Hippocampal formation (tissue), 2 donors: ENCODE results near the gene PRKCSH.

Experiments used
- DNase-seq, 2 donors: peaks; one replicate each; lab custom pipeline; 2025; lab: John Stamatoyannopoulos, UW

Gene PRKCSH

DNA sequence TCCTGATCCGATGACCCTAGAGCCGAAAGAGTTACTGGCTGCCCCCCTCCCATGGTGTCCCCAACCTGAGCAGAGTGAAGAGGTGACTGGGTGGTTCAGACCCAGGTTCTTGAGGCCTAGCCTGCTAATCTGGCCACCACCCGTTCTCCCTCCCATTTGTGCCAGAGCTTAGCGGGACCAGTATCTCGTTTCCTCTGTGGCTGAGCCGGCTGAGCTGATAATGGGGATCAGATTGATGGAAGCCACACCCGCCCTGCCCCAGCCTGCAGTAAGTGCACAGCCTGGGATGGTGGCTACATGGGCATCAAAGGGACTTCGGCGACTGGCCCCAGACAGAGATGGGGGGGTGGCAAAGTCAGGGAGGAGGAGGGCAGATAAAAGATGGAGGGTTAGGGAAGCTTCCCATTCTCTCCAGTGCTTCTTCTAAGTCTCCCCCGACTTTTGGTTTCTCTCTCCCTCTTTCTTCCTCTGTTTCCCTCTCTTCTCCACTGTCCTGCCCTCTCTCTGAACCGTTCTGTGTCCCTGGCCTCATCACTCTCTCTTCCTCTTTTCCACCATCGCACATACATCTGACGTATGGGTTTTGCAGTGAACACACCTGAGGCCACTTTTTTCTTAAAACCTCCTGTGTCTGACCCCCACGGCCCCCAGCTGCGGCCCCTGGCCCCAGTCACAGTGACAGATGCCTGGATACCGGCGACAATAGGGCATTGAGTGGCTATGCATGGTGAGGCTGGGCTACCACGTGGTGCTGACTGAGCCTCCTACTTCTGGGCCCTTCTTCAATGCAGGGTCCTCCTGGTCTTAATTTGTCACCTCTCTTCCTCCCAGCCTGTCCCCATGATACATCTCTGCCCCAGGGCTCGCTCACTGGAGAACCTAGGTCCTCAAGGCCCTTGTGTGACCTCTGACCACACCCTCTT is 43.0 kb downstream of the PRKCSH start:
- peak in 1 of 2 donors; percentile 38 for DNase-seq

DNA sequence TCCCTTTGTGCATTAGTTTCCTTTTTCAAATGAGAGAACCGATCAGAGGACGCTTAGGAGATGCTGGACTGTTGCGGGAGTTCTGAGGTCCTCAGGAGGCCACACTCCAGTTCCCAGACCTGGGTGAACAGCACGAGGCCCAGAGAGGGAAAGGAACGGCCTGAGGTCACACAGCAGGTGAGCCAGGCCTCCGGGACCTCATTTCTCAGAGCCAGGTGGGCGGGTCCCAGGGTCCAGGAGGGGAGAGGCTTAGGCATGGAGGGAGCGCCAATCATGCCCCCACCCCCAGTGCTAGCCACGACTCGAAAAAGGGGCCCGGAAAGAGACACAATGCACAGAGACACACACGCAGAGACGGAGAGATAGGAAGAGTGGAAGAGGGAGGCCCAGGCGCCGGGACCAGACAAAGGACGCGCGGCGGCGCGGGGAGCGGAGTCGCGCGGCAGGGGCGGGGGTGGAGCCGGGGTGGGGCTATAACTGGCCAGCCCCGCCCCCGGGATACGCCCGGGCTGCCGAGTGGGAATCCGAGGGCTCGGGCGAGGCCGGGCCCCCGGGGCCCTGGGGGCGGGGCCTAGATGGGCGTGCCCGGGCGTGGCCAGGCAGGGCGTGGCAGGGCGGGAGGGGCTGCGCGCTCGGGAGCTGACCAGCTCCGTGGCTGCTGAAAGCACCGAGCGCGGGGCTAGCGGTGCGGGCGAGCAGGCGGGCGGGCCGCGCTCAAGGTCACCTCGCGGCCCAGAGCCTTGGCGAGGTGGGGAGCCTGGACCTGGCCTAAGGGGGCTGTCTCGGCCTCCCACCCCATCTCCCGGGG is 43.9 kb downstream of the PRKCSH start:
- peak; percentile 59 to 78 for DNase-seq

DNA sequence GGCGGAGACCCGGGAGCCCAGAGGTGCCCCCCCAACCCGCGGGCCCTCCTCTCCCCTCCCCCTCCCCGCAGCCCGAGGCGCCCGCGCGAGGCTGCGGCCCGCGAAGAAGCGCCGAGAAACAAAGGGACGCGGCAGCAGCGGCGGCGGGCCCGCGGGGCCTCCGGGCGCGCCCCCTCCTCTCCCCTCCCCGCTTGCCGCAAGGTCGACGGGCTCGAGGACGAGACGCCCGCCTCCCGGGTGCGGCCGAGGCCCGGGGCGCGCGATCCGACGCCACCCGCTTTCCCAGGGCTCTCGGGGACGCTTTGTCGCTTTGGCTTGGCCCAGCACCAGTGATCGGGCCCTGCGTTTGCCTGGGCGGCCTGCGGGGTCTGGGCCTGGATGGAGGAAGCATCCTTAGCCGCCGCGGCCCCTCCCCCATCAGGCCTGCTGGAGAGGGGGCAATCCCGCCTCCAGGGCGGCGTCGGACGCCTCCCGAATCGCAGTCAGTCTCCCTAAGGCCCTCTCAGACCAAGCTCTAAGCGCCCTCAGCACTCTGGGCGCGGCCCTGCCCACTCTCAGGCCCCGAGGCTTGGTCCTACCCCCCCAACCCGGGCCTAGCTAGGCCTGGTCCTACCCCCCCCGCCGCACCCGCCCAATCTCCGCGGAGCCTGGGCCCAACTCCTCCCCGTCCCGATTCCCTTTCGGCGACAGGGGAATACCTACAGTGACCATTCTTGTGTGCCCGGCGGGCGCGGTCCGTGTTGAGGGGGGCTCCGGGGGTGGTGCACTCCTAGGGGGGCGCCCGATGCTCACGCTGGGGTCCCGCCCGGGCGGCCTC is 44.7 kb downstream of the PRKCSH start:
- DNase-seq, result no peak

DNA sequence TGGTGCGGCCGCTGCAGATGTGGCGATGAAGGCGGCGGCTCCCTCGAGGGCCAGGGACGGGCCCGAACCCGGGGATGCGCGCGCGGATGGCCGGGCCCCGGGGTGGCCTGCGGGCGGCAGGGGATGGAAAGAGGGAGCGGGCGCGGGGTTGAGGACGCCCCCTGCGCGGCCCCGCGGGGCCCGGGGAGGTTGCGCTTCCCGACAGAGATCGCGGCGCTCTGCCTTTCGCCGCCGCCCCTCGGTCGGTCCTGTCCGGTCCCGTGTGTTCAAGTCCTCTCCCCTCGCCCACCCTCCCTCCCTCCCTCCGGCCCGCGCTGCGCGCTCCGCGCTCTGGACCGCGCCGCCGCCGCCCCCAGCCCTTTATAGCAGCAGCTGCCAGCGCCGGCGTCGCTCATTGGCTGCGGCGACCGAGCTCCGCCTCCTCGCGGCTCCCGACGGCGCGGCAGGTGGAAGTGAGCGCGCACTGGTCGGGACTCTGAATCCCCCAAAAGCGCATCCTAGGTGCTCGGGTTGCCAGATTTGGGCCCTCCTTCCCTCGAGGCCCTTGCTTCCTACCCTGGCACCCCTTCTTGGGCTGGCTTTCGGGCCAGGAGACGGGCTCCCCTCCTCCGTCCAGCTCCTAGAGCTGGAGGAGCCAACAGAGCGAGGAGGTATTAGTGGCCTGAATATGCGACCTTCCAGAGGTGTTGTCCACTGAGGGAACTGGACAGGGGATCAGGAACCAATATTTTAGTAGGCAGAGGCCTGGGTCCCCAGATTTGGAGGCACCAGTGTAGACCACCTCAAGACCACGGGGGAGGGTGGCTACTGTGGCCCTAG is 45.5 kb downstream of the PRKCSH start, which contains the start of gene ELAVL3:
TSS of gene ELAVL3 (minus strand) at position 332 of the 819 bp plus-strand sequence. CDS start 438 bp downstream, outside the sequence.
- peak; percentile 57 to 76 for DNase-seq

DNA sequence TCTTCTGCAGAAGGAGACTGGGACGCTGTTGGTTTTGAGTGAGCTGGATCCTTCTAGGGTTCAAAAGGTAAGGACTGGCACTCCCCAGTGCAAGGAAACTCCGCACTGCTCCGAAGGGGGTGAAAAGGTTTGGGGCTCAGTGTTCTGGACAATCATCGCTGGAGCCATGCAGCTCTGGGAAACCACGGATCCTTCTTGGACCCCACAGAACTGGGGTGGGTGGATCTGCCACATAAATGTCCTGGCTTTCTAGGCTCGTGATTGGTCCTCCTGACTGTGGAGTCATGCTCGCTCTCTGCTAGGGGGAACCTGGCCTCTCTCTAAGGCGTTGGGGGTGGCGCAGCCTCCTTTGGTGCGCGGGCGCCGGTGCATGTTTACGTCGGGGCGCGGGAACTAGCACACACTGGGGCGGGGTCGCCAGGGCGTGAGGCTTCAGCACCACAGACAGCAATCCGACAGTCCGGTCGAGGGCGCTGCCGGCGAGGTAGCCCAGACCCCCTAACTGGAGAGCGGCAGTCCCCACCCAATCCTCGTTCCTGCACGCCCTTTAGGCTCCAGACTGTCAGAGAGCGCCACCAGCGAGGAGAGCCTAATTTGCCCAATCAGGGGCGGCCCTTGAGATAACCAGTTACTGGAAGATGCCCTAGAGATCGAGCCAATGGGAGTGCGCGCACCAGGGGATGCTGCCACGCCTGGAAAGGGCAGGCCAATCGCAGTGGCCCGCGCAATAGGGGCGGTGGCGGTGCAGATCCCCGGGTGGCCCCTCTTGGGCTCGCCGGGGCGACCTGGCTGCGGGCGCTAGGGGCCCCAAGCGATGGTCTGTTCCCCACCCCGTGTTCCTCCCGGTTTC is 46.3 kb downstream of the PRKCSH start:
- peak; percentile 96 for DNase-seq

DNA sequence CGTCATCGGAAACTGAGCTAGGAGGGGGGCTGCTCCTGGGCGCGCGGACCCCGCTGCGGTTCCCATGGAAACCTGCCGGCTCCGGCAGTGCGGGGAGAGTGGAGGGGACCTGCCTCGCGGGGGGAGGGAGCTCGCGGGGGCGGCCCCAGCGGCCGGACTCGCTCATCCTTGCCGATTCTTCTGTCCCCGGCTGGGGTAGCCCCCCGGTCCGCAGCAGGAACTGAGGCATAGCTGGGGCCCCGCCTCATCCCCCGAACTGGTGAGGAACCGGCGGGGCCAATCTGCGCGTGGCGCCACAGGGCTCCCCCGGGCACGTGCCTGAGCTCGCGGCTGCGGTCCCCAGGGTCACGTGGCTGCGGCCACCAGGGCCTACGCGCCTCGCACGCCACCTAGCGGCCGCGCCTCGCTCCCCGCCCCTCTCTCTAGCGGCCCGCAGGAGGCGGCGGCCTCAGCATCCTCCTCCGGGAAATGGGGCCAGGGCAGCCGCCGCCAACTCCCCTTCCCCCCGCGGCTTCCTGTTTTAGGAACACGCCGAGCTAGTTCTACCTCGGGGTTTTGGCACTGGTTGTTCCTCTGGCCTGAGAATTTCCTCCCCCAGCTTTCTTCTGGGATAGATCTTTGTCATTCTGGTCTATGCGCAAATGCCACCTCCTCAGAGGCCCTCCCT is 47.1 kb downstream of the PRKCSH start:
- peak; percentile 69 to 89 for DNase-seq

DNA sequence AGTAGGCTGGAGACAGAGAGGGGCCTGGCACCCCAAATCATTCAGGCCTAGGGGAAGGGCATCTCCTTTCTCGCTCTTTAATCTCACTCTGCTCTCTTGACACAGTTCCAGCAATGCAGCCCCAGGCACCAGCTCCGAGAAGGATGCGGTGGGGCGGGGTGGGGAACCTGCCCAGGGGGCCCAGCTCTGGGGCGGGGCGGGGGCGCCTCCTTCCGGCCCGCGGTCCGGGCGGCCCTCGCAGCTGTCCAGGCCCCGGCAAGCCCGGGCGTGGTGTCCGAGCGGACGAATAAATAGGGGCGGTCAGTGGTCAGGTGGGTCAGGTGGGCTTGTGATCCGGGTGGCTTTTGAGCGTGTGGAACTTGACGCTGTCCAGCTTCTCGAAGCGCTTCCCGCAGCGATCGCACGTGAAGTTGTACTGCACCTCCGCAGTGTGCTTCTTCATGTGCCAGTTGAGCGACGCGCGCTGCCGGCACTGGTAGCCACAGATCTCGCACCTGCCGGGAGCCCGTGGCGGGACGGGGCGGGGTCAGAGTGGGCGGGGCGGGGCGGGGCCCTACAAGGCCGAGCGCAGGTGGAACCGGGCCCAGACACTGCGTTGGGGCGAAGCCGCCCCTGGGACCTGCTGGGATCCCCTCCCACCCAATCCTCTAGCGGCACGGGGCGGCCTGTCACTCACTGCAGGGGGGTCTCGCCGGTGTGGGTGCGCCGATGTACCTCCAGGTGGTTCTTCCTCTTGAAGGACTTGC is 48.1 kb downstream of the PRKCSH start:
- no peak for DNase-seq

DNA sequence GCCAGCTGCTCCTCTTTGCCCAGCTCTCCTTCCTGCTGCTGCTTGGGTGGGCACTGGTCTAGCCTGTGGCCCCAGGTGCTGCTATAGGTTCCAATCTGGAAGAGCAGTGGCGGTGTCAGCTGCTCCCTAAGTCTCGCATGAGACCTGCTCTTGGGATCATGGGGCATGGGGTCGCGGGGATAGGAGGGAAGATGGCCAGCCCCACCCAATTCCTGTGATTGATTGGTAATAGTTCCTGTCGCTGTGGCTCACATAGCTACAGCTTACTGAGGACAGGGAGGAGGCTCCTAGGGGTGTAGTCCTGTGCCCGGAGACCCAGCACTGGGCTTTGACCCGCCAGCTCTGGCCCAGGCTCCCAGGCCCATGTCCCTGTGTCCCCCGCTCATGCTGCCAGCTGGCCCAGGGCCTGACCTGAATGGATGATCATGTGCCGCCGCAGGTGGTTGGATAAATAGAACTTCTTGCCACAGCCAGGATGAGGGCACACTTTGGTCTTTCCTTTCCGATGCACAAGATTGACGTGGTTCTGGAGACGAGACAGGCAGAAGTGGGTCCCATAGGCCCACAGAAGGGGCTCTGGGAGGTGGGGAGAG is 49.9 kb downstream of the PRKCSH start:
- DNase-seq, result no peak

DNA sequence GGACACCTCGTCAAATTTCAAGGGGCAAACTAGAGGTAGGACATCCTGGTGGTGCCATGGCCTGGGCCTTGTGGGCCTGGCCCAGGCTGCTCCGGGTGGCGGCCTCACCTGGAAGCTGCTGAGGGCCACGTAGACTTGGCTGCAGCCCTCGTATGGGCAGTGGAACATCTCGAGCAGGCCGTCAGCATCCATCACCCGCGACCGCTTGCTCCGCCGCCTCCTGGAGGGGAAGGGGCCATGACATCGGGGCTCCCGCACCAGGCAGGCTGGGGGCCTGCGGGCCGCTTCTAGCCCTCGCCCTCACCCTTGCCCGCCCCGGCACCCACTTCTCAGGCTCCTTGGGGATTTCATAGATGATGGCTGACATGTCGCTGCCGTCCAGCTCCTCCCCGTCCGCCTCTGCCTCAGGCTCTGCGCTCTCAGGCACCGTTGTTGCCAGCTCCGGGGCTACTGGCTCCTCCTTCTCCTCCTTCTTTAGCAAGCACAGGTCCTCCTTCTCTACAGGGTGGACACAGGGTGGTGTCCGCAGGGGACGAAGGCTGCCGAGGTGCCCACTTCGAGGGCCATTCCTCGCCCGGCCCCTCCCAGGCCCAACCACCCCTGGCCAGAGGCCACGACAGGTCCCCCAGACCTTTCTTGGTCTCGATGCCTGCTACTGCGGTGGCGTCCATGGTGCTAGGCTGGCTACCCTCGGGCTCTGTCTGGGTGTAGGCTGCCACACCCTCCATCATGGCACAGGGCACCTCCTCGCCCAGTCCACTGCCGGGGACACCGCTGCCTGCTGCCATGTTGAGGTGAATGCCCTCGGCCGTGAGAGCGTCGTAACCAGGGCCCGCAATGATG is 51.4 kb downstream of the PRKCSH start:
- no peak for DNase-seq

DNA sequence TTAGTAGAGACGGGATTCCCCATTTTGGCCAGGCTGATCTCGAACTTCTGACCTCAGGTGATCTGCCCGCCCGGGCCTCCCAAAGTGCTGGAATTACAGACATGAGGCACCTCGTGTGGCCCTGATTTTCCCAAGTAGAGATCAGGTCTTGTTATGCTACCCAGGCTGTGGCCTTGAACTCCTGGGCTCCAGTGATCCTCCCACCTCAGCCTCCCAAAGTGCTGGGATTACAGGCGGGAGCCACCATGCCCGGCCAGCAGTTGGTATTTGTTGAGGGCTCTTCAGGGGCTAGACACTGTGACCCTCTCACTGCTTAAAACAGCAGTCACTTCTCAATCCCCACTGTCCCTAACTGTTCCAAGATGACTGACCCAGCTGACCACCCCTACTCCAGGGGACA is 53.9 kb downstream of the PRKCSH start:
- DNase-seq, result no peak

DNA sequence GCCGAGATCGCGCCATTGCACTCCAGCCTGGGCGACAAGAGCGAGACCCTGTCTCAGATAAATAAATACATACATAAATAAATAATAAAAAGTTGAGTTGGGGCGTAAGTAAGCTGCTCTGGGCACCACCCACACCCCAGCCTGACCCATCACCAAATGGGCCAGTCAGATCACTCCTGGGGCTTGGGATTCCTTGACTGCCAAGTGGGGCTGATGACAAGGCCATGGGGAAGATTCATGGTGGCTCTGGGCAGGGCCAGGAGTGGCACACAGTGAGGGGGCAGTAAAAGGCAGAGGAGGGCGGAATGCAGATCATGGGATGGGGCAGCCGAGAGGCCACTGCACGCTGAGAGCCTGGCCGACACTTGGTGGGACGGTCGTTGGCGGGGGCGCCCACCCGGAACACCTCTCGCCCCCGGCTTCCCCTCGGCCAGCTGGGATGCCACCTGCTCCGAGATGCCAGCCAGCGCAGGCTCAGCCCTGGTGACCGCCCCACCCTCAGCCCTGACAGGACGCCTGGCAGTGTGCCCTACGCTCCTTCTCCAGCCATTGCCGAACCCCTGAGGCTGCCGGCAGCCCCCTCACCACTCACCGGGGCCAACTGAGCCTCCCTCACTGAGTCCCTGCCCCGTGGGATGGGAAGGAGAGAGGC is 59.3 kb downstream of the PRKCSH start:
- no peak for DNase-seq

DNA sequence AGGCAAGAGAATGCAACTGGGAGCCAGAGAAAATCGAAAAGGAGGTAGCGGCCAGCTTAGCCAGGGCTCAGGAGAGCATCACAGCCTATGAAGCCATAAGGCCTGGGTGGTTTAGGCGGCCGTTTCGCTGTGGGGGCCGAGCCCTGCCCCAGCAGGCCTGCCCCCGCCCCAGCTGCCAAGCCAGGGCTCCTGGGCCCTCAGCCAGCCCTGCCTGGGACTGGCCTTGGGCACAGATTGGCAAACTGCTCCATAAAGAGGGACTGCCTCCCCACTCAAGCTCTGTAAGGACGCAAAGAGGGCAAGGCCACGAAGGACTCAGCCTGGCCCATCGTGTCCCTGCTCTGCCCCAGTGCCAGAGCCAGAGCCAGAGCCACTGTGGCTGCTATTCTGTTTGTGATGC is 60.0 kb downstream of the PRKCSH start:
- DNase-seq, result no peak

DNA sequence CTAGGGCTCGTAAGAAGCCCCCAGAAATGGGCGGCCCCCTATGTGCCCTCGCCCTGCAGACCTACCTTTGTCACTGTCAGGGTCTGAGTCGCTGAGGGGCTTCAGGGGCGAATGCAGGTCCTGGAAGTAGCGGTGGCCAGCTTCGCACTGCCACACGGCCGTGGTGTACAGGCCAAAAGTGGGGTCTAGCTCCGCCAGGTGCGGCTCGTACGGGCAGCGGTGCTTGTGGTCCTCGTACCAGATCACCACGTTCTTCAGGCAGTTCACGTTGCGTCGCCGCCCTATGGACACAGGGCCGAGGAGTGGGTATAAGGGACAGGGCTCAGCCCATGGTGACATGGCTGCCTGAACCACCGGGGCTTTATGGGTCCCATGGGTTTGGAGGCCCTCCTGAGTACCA is 60.5 kb downstream of the PRKCSH start:
- no peak for DNase-seq

DNA sequence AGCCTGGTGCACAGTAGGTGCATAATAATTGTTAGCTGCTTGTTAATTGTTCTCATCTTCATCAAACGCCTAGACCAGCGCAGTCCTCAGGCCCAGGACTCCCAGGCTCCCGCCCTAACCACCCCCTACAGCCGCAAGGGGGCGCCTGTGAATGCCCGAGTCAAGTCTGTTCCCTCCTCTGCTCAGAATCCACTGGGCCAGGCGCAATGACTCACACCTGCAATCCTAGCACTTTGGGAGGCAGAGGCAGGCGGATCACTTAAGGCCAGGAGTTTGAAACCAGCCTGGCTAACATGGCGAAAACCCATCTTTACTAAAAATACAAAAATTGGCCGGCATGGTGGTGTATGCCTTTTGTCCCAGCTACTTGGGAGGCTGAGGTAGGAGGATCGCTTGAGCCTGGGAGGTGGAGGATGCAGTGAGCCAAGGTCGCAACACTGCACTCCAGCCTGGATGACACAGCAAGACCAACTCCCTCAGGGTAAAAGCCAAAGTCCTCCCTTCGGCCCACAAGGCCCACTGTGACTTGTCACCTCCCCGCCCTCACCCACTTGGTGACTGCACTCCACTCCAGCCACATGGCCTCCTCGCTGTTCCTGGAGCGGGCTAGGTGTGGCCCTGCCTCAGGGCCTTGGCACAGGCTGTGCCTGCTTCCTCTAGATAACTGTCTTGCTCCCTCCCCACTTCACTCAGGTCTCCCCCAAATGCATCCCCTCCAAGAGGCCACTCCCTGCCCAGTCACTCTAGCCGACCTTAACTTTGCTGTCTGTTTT is 61.1 kb downstream of the PRKCSH start:
- peak in 1 of 2 donors; percentile 19 for DNase-seq

DNA sequence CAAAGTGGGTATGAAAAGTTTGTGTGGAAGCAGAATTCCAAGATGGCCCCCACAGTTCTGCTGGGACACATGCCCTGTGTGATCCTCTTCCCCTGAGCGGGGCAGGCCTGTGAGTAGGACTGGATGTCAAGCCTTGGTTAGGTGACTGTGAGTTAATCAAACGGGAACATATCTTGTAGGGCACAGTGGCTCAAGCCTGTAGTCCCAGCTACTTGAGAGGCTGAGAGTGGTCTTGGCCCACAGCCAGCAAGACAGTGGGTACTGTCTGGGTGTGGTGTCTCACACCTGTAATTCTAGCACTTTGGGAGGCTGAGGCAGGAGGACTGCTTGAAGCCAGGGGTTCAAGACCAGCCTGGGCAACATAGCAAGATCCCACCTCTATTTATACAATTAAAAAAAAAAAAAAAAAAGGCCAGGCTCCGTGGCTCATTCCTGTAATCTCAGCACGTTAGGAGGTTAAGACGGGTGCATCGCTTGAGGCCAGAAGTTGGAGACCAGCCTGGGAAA is 63.8 kb downstream of the PRKCSH start:
- DNase-seq, result no peak

DNA sequence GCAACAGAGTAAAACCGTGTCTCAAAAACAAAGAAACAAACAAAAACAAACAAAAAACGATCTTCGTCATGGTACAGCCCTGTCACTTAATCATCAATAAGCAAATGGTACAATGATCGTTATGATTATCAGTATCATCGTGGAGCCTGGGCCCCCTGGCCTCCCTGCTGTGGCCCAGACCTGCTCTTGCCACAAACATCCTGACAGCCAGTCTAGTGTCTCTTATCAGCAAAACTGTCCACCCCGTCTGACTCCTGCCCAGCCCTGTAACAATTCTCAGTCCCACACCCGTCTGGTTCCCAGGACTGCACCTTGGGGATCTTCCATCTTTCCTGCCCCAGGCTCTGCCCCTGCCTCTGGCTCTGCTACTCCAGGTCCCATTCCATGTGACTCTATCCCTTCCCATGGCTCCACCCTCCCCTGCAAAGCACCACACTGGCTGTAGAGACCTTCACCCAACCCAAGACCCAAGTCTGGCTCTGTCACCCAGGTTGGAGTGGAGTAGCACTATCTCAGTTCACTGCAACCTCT is 64.5 kb downstream of the PRKCSH start:
- no peak for DNase-seq
